NCI-H82 treated with DMSO at 0.1 percent for 48 hours (cell line): ENCODE measurements around the gene DHX40.
"Not testable (repeated sequence)": the region's sequence is repeated elsewhere in the genome, so short reads cannot be mapped to it uniquely, and the experiment has no call there.

ENCODE experiments used
- DNase-seq: peaks from one replicate; lab custom pipeline; 2025; ENCODE audit not compliant: unreplicated experiment; lab: John Stamatoyannopoulos, UW

The DHX40 gene

DNA sequence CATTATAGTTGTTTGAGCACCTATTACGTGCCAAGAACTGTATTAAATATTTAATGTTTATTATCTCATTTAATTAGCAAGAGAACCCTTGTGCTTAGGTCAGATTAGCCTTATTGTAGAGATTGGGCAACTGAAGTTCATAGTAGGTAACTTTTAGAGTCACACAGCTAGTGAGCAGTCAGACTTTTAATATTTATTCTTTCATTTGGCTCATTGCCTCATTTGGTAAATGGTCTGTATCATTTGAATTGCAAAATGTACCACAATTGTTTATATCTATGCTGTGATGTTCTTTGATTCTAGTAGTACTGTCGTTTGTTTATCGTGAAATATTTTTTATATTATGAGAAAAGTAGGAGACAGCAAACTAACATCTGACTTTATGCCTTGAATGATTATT is 61.9 kb downstream of the DHX40 start:
- no peak for DNase-seq

DNA sequence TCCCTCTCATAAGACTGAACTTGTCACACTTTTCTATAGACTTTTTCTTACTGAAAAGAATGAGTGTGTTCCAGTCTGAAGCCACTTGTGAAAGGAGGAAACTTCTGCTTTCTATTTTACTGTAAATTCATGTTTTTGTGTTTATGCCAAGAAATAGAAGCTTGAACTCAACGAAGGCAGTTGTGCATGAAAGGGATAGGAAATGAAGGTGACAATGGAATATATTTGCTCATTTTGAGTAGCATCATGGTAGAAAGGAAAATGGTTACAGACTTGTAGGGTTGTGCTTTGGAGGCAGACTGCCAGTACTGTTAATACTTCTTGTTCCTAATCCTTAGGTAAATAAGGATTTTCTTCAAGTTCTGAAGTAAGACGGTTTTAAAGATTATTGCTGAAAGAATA is 62.4 kb downstream of the DHX40 start:
- DNase-seq, result no peak

DNA sequence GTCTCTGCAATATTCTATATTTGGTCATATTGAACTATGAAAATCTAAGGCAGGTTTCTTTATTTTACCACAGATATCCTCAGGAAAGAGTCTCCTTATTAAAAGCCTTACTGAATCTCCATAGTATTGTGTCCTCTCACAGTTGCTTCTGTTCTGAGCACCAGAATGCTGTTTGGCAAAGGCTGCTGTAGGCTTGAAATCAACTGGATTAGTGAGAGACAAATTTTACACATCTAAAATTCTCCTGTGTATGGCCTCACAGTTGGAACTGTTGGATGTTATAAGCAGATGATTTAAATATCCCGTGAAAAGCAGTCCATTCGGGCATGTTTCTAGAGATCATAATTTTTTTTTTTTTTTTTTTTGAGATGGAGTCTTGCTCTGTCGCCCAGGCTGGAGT is 63.8 kb downstream of the DHX40 start:
- DNase-seq, result no peak

DNA sequence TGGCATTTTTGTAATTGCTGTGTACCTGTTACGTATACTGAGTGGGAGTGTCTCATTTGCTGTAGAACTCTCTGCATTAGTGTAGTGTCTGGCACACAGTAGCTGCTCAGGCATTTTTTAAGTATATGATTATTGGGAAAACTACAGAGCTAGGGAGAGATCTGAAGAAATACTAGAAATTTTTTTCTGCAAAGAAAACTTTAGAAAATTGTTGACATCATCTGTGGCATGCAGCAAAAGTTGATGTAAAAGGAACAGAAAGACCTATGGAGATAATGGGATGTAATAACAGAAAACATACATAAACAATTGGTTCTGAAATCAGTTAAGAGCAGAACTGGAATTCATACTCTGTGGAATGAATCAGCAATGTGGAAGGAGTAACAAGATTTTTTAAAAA is 65.9 kb downstream of the DHX40 start:
- DNase-seq, result no peak

DNA sequence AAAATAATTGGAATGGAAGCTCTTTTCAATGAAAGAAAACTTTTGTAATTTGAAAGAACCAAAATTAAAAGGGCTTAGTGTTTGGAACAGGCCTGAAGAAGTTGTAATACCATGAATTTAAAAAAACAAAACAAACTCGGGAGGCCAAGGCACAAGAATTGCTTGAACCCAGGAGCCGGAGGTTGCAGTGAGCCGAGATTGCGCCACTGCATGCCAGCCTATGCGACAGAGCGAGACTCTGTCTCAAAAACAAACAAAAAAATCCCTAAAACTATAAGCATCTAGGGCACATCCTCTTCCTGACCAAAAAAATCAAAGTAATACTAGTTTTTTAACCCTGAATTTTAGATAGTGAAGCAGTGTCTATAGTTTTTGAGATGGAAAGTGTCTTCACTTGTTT is 67.0 kb downstream of the DHX40 start:
- DNase-seq, result no peak

DNA sequence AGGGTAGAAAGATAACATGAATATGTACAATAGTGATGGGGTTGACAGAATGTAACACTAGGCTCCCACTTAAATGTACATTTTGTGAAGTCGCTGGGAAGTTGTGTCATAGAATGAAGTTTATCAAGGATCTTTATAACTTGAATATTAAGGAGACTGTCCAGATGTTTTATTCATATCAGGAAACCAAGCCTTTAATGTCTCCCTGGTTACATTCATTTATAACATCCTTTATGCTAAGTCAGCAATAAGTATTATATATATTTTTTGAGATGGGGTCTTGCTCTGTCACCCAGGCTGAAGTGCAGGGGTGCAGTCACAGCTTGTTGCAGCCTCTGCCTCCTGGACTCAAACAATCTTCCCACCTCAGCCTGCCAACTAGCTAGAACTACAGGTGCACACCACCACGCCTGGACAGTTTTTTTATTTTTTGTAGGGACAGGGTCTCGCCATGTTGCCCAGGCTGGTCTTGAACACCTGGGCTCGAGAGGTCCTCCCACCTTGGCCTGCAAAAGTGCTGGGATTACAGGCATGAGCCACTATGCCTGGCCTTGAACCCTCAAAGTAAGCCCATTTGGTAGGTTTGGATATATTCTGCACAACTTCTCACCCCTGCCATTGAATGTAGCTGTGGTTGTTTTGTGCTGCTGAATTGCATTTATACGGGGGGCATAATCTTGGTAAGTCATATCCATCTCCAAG is 68.4 kb downstream of the DHX40 start:
- DNase-seq, result no peak

DNA sequence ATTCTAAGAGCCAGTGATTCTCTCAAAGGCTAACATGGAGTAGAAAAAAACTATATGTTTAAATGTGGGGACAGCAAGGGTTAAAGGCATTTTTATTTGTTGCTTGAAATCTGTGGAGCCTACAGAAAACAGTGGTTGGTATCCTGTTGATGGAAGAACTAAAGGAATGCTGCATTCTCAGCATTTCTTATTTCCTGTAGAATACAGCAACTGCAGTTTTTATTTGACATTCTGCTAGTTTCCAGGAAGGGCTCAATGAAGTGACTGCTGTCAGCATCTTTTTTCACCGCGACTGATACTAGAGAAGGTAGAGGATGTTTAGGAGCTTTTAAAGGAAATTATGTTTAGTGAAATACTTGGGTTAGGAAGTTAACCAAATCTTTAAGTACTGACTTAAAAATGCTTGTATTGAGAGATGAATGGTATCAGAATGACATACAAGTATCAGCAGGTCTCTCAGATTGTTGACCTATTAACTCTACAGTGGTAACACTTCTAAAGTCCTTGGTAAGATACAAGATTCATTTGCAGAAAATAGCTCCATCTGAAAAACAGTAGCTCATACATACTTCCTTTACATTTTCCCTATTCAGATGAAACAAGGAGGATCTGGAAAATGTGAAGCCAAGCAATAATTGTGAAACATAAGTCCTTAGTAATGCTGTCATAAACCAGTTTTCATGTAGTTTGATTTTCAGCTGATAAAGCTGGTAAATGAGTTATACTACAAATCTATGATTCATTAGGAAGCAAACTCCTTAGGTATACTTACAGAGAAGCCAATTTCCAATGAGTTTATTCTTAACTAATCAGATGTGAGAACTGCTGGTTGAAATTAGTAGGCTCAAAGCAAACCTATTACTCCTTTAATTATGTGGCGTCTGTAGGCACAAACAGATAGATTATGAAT is 69.5 kb downstream of the DHX40 start:
- no peak for DNase-seq

DNA sequence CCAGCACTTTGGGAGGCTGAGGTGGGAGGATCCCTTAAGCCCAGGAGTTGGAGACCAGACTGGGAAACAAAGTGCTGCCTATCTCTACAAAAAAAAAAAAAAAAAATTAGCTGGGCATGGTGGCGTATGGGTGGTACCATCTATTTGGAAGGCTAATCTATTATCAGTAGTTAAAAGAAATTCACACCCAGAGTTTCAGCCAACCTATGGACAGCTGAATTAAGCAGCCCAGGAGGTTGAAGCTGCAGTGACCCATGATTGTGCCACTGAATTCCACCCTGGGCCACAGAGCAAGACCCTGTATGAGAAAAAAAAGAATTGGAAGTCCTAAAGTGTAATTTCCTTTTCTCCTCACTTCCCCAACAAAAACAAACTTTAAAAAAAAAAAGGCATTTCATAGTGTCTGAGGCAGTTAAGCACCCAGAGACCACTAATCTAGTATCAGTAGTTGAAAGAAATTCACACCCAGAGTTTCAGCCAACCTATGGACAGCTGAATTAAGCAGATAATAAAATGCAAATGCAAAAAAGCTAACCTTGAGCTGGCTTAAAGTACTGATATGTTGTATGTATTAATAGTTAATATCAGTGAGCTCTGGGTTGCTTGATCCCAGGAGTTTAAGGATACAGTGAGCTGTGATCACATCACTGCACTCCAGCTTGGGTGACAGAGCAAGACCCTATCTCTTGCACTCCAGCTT is 72.4 kb downstream of the DHX40 start:
- DNase-seq, result no peak

DNA sequence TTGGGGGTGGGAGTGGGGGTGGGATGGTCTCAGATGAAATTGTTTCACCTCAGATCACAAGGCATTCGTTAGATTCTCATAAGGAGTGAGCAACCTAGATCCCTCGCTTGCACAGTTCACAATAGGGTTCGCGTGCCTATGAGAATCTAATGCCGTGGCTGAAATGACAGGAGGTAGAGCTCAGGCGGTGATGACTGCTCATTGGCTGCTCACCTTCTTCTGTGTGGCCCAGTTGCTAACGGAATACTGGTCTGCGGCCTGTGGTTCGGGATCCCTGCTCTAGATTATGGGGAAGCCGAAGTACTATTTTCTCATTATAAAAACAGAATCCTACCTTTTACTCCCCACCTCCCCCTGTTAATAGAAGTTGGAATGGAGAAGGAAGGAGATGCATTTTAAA is 73.1 kb downstream of the DHX40 start:
- DNase-seq, result no peak

DNA sequence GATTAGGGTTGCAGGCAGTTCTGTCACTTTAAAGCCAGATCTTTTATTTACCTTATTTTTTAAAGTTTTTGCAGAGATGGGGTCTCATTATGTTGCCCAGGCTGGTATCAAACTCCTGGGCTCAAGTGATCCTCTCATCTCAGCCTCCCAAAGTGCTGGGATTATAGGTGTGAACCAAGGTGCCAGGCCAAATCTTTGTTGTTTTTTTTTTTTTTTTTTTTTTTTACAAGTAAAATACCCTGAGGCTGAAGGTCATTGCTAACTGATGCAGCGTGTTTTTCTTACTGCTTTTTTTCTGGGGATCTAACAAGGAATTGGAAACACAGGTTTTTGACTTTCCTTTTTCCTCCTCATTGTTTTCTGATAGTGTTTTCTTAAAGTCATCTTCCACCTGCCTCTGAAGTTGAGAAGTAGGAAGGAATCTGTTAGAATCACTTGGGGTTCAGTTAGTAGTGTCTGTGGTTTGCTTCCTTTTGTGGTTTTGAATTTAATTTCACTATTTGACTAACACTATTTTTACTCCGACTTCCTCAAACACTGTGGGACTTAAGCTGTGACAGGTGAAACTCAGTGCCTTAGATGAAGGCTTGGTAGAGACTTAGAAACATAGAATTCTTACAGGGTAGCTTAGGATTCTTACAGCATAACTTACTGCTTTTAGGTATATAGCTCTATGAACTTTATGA is 76.5 kb downstream of the DHX40 start:
- no peak for DNase-seq

DNA sequence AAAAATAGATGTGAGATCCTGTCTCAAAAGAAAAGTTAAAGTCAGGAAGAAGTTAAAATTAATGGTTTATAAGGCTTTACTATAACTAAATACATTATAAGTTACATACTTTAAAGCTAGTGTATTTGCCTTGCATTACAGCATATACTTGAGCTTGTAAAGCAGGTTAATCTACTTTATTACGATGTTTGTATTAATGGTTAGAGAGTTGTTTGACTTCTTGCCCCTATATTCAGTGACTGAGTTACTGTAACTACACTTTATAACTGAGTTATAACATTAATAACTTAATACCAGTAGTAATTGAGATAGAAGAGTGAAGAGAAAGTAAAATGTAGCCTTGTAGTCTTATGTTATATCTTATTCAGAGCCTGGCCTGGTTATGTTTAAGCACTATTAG is 77.2 kb downstream of the DHX40 start:
- DNase-seq, result no peak

DNA sequence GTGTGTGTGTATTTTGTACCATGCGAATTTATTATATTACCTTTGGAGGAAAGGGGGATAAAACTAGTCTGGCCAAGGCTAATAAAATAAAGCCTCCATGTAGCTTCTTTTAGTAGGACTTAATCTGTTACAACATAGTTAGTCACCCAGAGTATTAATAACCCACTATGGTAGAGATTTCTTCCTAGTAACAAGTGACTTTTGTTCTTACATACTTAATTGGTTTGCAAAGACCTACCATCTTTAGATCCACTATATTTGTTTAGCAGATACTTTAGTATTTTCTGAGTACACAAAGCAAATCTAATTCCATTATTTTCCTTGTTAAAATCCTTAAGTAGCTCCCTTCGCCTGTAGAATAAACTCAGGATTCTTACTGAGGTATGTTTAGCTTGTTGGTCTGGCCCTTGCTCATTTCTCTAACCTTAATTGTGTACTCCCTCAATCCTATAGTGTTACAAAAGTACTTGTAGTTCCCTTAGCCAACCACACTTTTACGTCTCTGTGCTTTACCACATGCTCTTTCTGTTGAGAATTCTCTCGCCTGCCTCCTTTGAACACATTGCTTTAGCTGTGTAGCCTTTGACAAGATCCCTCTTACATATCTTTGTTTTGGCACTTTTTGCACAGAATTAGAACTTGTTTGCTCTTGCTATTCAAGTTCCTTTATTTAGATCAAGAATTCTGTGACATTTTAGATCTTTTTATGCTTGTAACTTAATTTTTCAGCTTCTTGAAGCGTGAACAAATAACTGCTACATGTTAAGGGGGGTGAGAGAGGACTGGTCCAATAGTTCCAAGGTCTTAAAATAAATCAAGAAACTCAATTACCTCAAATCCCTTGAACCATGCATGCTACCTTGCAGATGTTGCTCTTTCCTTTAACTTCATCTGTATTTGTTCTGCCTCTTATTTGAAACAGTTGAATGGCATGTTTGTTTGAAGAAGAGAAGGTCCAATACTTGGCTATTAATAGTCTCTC is 78.0 kb downstream of the DHX40 start:
- no peak for DNase-seq

DNA sequence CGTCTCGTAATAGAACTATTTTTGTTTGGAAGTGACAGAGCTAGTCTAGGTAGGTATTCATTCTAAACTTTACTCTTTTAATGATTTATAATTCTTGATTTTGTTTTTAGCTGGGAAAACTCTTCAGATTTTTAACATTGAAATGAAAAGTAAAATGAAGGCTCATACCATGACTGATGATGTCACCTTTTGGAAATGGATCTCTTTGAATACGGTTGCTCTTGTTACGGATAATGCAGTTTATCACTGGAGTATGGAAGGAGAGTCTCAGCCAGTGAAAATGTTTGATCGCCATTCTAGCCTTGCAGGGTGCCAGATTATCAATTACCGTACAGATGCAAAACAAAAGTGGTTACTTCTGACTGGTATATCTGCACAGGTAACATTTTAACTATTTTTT is 81.9 kb downstream of the DHX40 start:
- no peak for DNase-seq

DNA sequence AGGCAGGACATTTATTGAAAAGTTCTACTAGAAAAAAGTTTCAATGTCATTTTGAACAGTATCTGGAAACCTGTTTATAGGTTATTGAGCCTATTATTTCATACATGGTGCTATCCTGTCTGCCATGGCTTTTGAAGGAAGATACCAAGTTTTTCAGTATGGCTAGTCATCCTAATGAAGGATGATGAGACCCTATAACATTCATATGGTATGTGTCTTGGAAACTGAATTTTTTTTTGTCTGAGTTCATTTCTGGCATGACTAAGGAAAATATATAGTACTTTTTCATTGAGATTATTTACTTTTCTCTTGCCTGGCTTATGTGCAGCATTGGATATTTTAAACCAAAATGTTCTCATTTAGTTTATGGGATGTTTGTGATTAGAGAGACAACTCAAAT is 84.5 kb downstream of the DHX40 start:
- DNase-seq, result no peak

DNA sequence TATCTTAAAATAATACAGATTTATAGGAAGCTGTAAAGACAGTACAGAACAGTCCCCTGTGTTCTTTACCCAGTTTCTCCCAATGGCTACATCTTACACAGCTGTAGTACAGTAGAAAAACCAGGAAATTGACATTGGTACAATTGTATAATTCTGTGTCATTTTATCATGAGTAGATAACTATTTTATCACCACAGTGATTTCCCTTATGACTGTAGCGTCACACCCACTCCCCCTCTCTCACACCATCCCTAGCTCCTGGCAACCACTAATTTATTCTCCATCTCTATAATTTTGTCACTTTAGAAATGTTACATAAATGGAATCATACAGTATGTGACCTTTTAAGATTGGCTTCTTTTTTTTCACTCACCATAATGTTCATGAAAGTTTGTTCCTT is 85.2 kb downstream of the DHX40 start:
- DNase-seq, result no peak

DNA sequence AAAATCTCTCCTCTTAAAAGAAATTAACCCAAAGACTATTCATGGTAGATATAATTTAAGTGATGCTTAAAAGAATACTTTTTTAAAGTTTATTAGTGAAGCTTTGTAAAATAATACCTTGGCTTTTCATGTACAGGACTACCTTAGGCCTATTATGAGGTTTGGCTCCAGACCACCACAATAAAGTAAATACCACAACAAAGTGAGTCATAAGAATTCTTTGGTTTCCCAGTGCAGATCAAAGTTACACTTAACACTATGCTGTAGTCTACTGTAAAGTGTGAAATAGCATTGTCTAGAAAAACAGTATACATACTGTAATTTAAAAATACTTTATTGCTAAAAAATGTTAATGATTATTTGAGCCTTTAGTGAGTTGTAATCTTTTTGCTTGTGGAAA is 85.9 kb downstream of the DHX40 start:
- DNase-seq, result no peak

DNA sequence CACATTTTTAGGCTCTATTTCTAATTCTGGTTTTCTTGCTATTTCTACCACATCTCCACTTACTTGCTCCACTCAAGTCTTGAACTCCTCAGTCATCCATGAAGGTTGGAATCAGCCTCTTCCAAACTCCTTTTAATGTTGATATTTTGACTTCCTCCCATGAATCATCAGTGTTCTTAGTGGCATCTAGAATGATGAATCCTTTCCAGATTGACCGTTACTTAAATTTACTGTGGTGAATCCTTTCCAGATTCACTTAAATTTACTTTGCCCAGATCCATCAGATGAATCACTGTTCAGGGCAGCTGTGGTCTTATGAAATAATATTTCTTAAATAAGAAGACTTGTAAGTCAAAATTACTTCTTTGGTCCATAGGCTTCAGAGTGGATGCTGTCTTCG is 86.7 kb downstream of the DHX40 start:
- no peak for DNase-seq

DNA sequence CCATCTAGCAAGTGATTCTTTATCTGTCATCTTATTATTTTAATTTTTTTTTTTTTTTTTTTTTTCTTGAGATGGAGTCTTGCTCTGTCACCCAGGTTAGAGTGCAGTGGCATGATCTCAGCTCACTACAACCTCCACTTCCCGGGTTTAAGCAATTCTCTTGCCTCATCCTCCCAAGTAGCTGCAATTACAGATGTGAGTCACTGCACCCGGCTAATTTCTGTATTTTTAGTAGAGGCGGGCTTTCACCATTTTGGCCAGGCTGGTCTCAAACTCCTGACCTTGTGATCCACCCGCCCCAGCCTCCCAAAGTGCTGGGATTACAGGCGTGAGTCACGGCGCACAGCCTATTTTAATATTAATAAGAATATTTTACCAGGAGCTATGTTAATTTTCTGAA is 91.2 kb downstream of the DHX40 start:
- DNase-seq, result not testable (repeated sequence)
